Liver (tissue), 9 donors: ENCODE data around the gene USP44. TPM values are rescaled to one million over a fixed set of nuclear protein-coding genes. Genes with fewer than 3 reads are reported as not detected.

Source experiments
- DNase-seq: peaks from one replicate; pipeline ENCODE4 v3.0.0-alpha.2; 2017; ENCODE audit warnings: low spot score
- H3K27ac ChIP-seq, 2 donors: one replicate each; pipeline ENCODE4 v1.7.0; 2013; ENCODE audit warnings: inconsistent platforms in 2 of 2, low read length in 2 of 2, control low read depth in 1 of 2, low read depth in 1 of 2, mild to moderate bottlenecking in 1 of 2
- H3K27me3 ChIP-seq, 4 donors: one replicate each; pipeline versions ENCODE4 v1.6.1 to v1.7.0; 2013; ENCODE audit warnings: low read length in 3 of 4, inconsistent platforms in 1 of 4, mild to moderate bottlenecking in 1 of 4, moderate library complexity in 1 of 4; ENCODE audit not compliant: control insufficient read depth in 4 of 4, insufficient read depth in 4 of 4
- H3K36me3 ChIP-seq, 4 donors: one replicate each; pipeline versions ENCODE4 v1.6.1 to v1.7.0; 2013; ENCODE audit warnings: low read length in 3 of 4, mild to moderate bottlenecking in 3 of 4, low read depth in 1 of 4, moderate library complexity in 1 of 4; ENCODE audit not compliant: control insufficient read depth in 4 of 4, insufficient read depth in 3 of 4
- H3K4me1 ChIP-seq, 4 donors: one replicate each; pipeline versions ENCODE4 v1.6.1 to v1.7.0; 2013; ENCODE audit warnings: low read length in 3 of 4, mild to moderate bottlenecking in 3 of 4, moderate library complexity in 1 of 4; ENCODE audit not compliant: control insufficient read depth in 4 of 4, insufficient read depth in 4 of 4
- H3K4me3 ChIP-seq, 3 donors: one replicate each; pipeline versions ENCODE4 v1.6.1 to v1.7.0; 2013; ENCODE audit warnings: low read length in 3 of 3, control low read depth in 1 of 3, low read depth in 1 of 3, mild to moderate bottlenecking in 1 of 3
- H3K9ac ChIP-seq, 2 donors: one replicate each; pipeline ENCODE4 v1.7.0; 2013; ENCODE audit warnings: low read length in 2 of 2, mild to moderate bottlenecking in 2 of 2, moderate library complexity in 2 of 2, control low read depth in 1 of 2, low read depth in 1 of 2
- H3K9me3 ChIP-seq, 4 donors: one replicate each; pipeline versions ENCODE4 v1.6.1 to v1.7.0; 2013; ENCODE audit warnings: low read length in 3 of 4; ENCODE audit not compliant: control insufficient read depth in 4 of 4
- EGR1 ChIP-seq, 2 donors: IDR thresholded peaks; 2 replicates each; pipeline ENCODE4 v1.6.1; 2016 to 2018; ENCODE audit warnings: antibody characterized with exemption in 2 of 2, low read depth in 2 of 2
- FOXA1 ChIP-seq: IDR thresholded peaks from 2 replicates; pipeline ENCODE4 v1.6.1; 2016; ENCODE audit warnings: antibody characterized with exemption
- FOXA2 ChIP-seq: IDR thresholded peaks from 2 replicates; pipeline ENCODE4 v1.6.1; 2016; ENCODE audit warnings: antibody characterized with exemption
- GABPA ChIP-seq, 2 donors: IDR thresholded peaks in 1 of 2; conservative IDR thresholded peaks in 1 of 2; 2 replicates each; pipeline ENCODE4 v1.6.1; 2016; ENCODE audit warnings: antibody characterized with exemption in 2 of 2, mild to moderate bottlenecking in 1 of 2, moderate library complexity in 1 of 2
- HNF4A ChIP-seq, 2 donors: conservative IDR thresholded peaks; 2 replicates each; pipeline ENCODE4 v1.6.1; 2016; ENCODE audit warnings: antibody characterized with exemption in 2 of 2, mild to moderate bottlenecking in 2 of 2
- HNF4G ChIP-seq: IDR thresholded peaks from 2 replicates; pipeline ENCODE4 v1.6.1; 2016; ENCODE audit warnings: antibody characterized with exemption
- JUND ChIP-seq, 2 donors: IDR thresholded peaks; 2 replicates each; pipeline ENCODE4 v1.6.1; 2016; ENCODE audit warnings: antibody characterized with exemption in 2 of 2
- NR2F2 ChIP-seq: IDR thresholded peaks from 2 replicates; pipeline ENCODE4 v1.6.1; 2016; ENCODE audit warnings: antibody characterized with exemption
- RAD21 ChIP-seq, 2 donors: IDR thresholded peaks; 2 replicates each; pipeline ENCODE4 v1.6.1; 2016; ENCODE audit warnings: antibody characterized with exemption in 2 of 2, mild to moderate bottlenecking in 2 of 2
- RXRA ChIP-seq, 2 donors: IDR thresholded peaks; 2 replicates each; pipeline ENCODE4 v1.6.1; 2017 to 2018; ENCODE audit warnings: antibody characterized with exemption in 2 of 2, mild to moderate bottlenecking in 1 of 2
- TAF1 ChIP-seq: conservative IDR thresholded peaks from 2 replicates; pipeline ENCODE4 v1.6.1; 2016; ENCODE audit warnings: antibody characterized with exemption, mild to moderate bottlenecking
- YY1 ChIP-seq: IDR thresholded peaks from 2 replicates; pipeline ENCODE4 v1.6.1; 2016; ENCODE audit warnings: antibody characterized with exemption, mild to moderate bottlenecking
- WGBS: extraction: QIAGEN DNeasy Blood & Tissue Kit; methylation state at CpG from one replicate; pipeline ENCODE4 v1.1.7; 2013; 5-methylcytosine and 5-hydroxymethylcytosine counted together
- polyA plus RNA-seq, 2 donors: library from polyadenylated mRNA; stranded (reverse) in 1 of 2; unstranded in 1 of 2; fragments of 200-250 nt in 1 of 2; fragments of >200 nt in 1 of 2; fragmentation: Nextera tagmentation in 1 of 2; extraction: Ambion mirVana in 1 of 2; gene quantifications; one replicate each; pipeline versions ENCODE4 v1.2.1 to v1.2.3, GENCODE V29; 2013 to 2015
- total RNA-seq, 2 donors: library from RNA; depleted of rRNA; stranded (reverse); fragments of >200 nt; gene quantifications; one replicate each; pipeline ENCODE4 v1.2.3, GENCODE V29; 2014
- TF ChIP-seq, protein P1 (sequence below): IDR thresholded peaks from 2 replicates; pipeline ENCODE4 v1.6.1; 2016; ENCODE audit warnings: antibody characterized with exemption
- TF ChIP-seq, protein P2 (sequence below): IDR thresholded peaks from 2 replicates; pipeline ENCODE4 v1.6.1; 2016; ENCODE audit warnings: antibody characterized with exemption
- TF ChIP-seq, protein P3 (sequence below): IDR thresholded peaks from 2 replicates; pipeline ENCODE4 v1.6.1; 2016; ENCODE audit warnings: antibody characterized with exemption, mild to moderate bottlenecking
- TF ChIP-seq, protein P4 (sequence below): fragments of 150-350 bp; IDR thresholded peaks from 2 replicates; pipeline ENCODE4 v1.5.1; 2017; ENCODE audit warnings: improper control_type of control experiment, low read depth, low read length; ENCODE audit not compliant: missing input control
- donor health status: healthy.
- donor health status: healthy.
- donor health status: healthy.
- donor health status: healthy.
- donor health status: healthy.

Gene USP44
- total and polyA plus RNA-seq, 4 donors: 0.03 to 0.33 (median 0.14) TPM; not detected in 1

DNA sequence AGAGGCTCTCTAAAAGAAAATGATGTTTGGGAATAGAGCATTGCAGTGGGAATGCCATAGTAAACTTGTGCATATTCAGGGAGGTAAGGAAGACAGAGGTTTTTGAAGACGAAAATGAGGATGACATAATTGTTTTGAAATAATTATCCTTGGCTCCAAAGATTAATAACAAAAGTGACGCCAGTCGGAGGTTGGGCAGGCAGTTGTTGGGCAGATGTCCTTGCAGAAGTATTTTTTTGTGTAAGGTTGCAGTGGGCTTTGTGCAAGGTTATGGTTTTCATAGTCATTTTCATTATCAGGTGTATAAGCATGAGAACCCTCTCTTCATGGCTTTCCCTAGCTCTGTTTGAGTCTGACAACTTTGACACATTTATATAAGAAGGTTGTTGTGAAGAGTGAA, 42.0 kb downstream of the USP44 start:
- no peak for DNase-seq
- peaks cover 19 to 57% (median 41%) of the 10 kb centered on the region in 4 donors for H3K36me3 ChIP-seq
- TF ChIP-seq, protein P1, sequence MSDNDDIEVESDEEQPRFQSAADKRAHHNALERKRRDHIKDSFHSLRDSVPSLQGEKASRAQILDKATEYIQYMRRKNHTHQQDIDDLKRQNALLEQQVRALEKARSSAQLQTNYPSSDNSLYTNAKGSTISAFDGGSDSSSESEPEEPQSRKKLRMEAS: no peak
- no peak for TF ChIP-seq RAD21 (IDR thresholded peaks at IDR 0.05)
- H3K9me3 ChIP-seq: no peaks in the 10 kb centered on the region
- WGBS: 91% methylated on average over 3 of the region's 3 CpGs
- H3K9ac ChIP-seq: no peak overlapping the region
- H3K4me1 ChIP-seq: peaks cover 2 to 14% (median 9%) of the 10 kb centered on the region in 4 donors
- H3K4me3 ChIP-seq: no peak overlapping the region
- no peak overlapping the region for H3K27ac ChIP-seq
- H3K27me3 ChIP-seq: no peaks in the 10 kb centered on the region

DNA sequence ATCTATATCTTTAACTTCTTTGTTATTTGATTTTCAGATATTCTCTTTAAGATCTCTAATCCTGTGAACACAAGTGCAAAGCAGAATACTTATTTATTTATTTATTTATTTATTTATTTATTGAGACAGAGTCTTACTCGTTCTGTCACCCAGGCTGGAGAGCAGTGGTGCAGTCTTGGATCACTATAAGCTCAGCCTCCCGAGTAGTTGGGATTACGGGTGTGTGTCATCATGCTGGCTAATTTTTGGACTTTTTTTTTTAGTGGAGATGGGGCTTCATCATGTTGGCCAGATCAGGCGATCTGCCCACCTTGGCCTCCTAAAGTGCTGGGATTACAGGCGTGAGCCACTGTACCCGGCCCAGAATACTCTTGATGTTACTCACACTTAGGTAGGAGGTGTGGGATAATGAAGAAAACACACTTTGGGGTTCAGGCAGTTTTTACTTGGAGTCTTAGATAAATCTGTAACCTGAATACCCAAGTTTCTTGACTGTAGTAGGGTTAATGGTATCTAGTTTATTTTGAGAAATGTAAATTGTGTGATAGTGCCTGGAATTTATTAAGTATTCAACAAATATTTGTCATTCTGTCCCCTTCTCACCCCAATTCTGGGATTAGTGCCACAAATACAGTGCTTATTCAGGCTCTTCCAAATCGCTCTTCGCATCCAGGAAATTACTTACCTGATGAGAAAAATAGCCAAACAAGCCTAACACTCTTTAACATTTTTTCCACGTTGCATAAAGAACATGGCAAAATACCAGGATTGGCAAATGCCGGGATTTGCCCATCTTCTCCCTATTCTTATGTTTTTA, 44.4 kb downstream of the USP44 start:
- 61% methylated on average over 10 of the region's 10 CpGs for WGBS
- peak overlapping the region; percentile 8 to 52 for H3K27ac ChIP-seq

More for the DNA sequence above, 44.4 kb downstream of the USP44 start:
- H3K4me3 ChIP-seq: no peak overlapping the region
- no peaks in the 10 kb centered on the region for H3K9me3 ChIP-seq
- H3K4me1 ChIP-seq: peaks cover 7 to 21% (median 12%) of the 10 kb centered on the region in 4 donors
- TF ChIP-seq RXRA (IDR thresholded peaks at IDR 0.05) (peak; percentile 41 to 69), NR2F2 (no peak), HNF4A (conservative IDR thresholded peaks at IDR 0.05) (peak in 1 of 2 donors; percentile 18), RAD21 (IDR thresholded peaks at IDR 0.05) (peak in 1 of 2 donors; percentile 11), FOXA1 (peak; percentile 7), FOXA2 (no peak), GABPA (IDR thresholded peaks at IDR 0.05 in 1 of 2, conservative IDR thresholded peaks at IDR 0.05 in 1 of 2) (peak in 1 of 2 donors; percentile 16), YY1 (peak; percentile 25), EGR1 (IDR thresholded peaks at IDR 0.05; ENCODE audit: low read depth in 2 of 2) (peak in 1 of 2 donors; percentile 21), HNF4G (no peak), JUND (IDR thresholded peaks at IDR 0.05) (peak in 1 of 2 donors; percentile 36), TAF1 (no peak)
- TF ChIP-seq, protein P1: peak; percentile 48
- TF ChIP-seq, protein P2, sequence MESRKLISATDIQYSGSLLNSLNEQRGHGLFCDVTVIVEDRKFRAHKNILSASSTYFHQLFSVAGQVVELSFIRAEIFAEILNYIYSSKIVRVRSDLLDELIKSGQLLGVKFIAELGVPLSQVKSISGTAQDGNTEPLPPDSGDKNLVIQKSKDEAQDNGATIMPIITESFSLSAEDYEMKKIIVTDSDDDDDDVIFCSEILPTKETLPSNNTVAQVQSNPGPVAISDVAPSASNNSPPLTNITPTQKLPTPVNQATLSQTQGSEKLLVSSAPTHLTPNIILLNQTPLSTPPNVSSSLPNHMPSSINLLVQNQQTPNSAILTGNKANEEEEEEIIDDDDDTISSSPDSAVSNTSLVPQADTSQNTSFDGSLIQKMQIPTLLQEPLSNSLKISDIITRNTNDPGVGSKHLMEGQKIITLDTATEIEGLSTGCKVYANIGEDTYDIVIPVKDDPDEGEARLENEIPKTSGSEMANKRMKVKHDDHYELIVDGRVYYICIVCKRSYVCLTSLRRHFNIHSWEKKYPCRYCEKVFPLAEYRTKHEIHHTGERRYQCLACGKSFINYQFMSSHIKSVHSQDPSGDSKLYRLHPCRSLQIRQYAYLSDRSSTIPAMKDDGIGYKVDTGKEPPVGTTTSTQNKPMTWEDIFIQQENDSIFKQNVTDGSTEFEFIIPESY: no peak
- TF ChIP-seq, protein P3, sequence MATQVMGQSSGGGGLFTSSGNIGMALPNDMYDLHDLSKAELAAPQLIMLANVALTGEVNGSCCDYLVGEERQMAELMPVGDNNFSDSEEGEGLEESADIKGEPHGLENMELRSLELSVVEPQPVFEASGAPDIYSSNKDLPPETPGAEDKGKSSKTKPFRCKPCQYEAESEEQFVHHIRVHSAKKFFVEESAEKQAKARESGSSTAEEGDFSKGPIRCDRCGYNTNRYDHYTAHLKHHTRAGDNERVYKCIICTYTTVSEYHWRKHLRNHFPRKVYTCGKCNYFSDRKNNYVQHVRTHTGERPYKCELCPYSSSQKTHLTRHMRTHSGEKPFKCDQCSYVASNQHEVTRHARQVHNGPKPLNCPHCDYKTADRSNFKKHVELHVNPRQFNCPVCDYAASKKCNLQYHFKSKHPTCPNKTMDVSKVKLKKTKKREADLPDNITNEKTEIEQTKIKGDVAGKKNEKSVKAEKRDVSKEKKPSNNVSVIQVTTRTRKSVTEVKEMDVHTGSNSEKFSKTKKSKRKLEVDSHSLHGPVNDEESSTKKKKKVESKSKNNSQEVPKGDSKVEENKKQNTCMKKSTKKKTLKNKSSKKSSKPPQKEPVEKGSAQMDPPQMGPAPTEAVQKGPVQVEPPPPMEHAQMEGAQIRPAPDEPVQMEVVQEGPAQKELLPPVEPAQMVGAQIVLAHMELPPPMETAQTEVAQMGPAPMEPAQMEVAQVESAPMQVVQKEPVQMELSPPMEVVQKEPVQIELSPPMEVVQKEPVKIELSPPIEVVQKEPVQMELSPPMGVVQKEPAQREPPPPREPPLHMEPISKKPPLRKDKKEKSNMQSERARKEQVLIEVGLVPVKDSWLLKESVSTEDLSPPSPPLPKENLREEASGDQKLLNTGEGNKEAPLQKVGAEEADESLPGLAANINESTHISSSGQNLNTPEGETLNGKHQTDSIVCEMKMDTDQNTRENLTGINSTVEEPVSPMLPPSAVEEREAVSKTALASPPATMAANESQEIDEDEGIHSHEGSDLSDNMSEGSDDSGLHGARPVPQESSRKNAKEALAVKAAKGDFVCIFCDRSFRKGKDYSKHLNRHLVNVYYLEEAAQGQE: no peak
- TF ChIP-seq, protein P4, sequence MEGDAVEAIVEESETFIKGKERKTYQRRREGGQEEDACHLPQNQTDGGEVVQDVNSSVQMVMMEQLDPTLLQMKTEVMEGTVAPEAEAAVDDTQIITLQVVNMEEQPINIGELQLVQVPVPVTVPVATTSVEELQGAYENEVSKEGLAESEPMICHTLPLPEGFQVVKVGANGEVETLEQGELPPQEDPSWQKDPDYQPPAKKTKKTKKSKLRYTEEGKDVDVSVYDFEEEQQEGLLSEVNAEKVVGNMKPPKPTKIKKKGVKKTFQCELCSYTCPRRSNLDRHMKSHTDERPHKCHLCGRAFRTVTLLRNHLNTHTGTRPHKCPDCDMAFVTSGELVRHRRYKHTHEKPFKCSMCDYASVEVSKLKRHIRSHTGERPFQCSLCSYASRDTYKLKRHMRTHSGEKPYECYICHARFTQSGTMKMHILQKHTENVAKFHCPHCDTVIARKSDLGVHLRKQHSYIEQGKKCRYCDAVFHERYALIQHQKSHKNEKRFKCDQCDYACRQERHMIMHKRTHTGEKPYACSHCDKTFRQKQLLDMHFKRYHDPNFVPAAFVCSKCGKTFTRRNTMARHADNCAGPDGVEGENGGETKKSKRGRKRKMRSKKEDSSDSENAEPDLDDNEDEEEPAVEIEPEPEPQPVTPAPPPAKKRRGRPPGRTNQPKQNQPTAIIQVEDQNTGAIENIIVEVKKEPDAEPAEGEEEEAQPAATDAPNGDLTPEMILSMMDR: no peak
- H3K36me3 ChIP-seq: peaks cover 17 to 41% (median 23%) of the 10 kb centered on the region in 4 donors
- no peak for DNase-seq
- H3K27me3 ChIP-seq: no peaks in the 10 kb centered on the region
- H3K9ac ChIP-seq: no peak overlapping the region
